NCI-H748 treated with DMSO at 0.1 percent for 48 hours (cell line): ENCODE results near the gene BANF2.

Source experiments
- DNase-seq: peaks from one replicate; lab custom pipeline; 2025; lab: John Stamatoyannopoulos, UW

BANF2 gene

DNA sequence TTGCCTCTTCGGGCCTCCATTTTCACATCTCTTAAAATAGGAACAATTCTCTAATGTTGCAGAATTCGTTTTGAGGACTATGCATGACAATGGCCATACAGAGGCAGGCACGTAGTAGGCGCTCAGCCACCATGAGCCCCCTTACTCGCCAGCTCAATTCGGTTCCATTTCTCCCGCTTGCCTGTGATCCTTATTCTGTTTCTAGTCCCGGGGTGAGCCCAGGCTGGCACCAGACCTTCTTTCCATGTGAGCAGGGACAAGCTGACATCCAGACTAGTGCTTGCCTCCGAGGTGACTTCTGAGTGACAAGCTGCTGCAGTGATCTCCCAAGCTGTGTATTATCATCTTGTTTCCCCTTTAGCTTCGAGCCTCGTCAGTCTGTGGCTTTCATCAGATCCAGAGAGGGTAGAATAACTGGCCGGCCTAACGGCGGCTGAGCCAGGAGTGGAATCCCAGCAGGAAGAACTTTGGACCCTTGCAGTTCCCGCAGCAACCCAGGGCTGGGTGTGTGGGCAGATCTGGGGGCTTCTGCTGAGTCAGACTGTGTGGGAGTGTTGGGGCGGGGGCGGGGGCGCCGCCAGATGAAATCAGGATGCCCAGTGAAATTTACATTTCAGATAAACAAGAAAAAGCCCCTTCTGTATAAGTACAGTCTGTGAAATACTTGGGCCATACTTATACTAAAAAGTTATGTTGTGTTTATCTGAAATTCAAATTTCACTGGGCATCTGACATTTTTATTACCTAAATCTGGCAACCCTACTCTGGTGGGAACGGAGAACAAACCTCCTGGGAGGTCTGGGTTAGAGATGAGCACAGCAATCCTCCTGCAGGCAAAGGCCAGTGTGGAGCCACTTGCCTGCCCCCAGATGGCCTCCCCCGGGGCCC, 10.9 kb downstream of the BANF2 start:
- DNase-seq: no peak

DNA sequence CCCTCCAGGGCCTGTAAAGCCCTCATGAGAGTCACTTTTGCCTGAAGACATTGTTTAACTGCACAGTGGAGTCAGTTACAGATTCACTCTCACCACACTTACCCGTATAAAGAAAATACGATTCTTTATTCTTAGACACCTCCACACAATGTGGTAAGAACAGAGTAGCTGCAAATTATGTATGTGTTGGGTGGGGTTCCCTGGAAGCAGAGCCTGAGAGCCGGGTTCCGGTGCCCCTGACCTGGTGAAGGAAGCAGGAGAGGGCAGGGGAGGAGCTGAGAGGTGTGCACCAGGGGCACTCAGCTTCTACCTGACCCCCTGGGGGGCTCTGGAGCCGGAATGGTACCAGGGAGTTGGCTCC, 11.5 kb downstream of the BANF2 start:
- no peak for DNase-seq

DNA sequence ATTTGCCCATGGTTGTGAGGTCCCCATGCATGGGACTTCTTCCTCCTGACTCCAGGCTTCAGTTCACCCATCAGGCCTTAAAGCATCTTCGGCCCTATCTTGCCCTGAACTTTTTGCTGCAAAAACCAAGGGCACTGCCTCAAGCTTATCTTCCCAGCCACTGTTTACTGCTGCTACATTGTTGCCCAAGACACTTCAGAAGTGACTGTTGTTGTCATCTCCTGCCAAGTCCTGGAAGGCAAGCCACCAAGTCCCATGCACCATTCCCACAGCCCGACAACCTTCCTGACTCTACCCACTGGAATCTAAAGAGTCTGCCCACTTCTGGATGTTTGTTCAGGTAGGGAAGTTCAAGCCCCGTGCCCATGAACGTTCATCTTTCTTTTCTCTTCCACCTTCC, 12.4 kb downstream of the BANF2 start:
- DNase-seq: no peak

DNA sequence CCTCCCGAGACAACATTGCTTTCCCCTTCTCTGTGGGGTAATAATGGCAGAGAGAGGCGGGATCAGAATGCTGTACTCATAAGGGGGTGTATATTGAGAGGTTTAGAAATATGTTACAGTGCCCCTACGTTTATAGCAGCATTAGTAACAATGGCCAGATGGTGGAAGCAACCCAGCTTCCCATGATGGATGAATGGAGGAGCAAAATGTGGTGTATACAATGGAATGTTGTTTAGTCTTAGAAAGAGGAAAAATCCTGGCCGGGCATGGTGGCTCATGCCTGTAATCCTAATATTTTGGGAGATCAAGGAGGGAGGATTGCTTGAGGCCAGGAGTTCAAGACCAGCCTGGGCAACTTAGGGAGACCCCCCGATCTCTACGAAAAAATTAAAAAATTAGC, 12.9 kb downstream of the BANF2 start:
- DNase-seq: no peak

DNA sequence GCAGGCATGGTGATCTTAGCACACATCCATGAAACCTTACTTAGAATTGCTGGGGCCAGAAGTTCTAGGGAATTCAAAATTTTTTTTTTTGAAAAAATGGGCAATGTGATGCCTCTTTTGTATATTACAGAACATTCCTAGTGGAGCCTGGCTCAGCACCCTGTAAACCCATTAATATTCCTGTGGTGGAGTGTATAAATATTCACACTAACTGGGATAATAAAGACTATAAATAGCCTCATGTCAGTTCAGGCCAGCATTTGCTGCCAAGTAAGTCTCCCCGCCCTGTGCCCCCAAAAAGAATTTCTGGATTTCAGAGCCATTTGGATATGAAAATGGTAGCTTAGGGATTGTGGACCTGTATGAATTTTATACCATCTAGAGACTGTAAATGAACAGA, 14.8 kb downstream of the BANF2 start:
- DNase-seq: no peak

DNA sequence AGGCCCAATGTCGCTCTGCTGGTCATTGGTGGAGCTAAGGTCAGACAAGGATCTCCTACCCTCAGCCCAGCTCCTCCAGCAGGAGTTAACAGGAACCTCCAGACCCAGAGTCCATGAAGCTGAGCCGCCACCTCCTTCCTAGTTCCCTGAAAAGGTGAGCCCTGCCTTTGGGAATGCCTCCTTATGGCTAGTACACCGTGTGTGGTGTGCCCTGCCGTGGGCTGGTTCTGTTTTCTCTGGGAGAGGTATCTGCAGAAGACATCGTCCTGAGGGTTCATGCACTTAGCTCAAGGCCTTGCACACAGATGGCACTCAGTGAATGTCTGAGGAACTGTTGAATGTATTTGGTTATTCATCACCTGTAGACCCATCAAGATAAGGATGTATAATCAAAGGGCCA, 15.3 kb downstream of the BANF2 start:
- no peak for DNase-seq

DNA sequence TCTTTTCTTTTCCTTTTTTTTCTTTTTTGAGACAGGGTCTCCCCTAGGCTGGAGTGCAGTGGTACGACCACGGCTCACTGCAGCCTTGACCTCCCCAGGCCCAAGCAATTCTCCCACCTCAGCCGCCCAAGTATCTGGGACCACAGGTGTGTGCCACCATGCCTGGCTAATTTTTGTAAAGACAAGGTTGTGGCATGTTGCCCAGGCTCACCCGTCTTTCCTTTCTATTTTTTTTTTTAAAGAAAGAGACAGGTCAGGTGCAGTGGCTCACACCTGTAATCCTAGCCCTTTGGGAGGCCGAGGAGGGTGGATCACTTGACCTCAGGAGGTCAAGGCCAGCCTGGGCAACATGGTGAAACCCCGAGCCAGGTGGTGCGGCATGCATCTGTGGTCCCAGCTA, 16.6 kb downstream of the BANF2 start:
- DNase-seq: no peak

DNA sequence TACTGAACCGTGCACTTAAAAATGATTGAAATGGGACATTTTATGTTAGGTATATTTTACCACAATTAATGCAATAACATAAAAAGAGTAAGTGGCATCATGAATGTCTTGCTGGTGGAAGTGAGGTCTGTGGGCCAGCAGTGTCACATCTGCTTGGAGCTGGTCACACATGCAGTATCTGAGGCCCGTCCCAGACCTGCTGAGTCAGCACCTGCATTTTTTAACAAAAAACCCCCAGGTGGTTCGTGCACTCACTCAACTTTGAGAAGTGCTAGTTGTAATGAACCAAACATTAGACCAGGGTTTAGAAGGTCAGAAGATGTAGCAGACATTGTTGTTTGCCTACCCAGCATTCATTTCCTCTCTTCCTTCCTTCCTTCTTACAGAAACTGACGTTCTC, 21.0 kb downstream of the BANF2 start:
- no peak for DNase-seq

DNA sequence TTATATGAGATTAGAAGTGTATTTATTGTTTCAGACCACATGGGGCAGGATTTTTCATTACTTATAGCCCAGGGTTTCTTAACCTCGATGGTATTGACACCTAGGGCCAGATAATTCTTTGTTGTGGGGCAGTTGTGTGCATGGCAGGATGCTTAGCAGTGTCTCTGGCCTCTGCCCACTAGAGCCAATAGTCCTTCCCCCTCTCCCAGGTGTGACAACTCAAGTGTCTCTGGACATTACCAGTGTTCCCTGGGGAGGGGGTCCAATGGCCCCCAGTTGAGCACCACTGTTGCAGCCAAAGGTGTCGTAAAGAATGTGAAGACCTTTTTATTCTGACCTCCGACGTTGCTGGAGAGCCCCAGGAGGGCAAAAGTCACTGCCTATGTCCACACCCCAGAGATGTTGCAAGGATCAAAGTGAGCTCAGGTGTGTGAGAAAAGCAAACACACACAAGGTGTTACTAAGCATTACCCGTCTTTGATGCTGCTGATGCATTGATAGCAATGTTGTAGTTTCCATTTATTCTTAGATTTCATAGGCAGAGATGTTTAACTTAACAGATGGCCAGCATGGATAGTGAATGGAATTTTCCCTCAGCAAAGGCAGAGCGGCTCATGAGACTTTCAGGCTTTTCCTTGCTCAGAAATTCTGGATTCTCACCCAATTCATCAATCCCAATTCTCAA, 22.2 kb downstream of the BANF2 start:
- DNase-seq: no peak

DNA sequence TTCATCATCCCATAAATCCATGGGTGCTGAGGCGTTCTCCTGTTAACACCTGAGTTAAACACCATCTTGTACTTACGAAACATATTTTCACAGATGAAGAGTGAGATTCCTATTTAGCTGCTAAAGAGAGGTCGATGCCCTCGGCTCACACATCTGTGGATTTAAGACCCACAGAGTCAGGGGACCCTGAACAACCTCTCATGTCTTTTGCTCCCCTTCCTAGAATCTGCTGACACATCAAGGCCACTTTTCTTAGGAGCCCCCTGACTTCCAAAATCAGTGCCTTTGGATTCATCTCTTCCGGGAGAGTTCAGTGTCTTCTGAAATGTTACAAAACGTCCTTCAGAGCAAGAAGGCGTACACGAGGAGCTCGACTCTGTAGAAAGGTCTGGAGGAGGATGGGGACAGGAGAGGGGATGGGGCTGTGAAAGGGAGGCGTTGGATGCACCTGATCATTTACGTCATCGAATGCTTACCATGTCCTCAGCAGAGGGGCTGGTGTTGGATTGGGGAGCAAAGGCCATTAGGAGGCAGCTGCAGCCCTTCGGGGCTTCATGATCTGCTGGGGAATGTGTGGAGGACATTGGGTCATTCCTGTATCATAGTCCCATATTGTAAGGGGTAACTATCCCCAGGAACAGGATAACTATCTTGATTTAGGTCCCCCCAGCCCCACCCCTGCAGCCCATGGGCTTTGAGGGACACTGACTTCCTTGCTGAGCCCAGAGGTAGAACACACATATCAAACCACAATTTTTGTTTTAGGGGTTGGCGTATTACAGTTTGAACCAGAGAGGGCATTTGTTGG, 22.9 kb downstream of the BANF2 start:
- DNase-seq: no peak

DNA sequence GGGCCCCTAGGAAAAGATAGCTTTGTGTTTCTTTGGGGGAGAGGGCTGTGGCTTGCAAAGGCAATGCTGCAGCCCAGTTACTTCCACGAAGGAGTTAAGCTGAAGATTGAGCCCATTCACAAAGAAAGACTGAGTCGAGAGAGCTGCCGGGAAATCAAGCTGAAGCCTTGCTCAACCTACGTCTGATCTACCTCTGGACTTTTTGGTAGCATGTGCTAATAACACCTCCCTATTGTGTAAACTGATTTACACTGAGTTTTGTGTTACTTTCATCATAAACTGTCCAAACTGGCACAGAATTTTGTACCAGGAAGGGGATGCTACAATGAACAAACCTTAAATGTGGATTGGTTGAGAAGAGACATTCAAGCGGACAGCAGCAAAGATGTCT, 23.5 kb downstream of the BANF2 start:
- DNase-seq: no peak

DNA sequence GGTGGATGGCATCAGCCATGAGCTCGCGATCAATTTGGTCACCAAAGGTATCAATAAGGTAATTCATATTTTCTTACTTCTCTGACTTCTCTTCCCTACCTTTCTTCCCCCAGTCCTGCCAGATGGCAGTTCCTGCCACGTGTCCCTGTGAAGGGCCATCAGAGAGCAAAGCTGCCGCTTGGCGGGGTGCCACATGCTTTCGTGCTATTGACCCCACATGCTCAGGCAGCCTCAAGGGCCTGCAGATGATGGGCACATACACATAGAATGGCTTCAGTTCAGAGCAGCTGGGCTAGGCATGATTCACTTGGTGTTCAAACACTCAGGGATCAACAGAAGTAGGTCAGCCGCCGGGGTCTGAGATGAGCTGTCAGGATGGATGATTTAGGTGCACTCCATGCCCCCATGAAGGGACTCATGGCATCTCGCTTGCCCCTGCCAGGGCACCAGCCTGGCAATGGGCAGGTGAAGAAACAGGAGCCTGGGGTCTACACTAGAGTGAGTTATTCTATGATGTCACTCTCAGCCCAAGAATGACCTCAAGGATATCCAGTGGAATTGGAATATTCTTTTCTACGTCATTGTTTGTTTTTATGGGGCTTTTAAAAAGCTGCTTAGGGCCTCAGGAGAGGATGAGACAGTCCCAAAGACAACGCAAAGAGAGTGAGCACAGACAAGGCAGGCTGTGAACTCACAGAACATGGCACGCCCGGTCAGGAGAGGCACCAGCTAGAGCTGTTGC, 25.5 kb downstream of the BANF2 start:
- DNase-seq: no peak

DNA sequence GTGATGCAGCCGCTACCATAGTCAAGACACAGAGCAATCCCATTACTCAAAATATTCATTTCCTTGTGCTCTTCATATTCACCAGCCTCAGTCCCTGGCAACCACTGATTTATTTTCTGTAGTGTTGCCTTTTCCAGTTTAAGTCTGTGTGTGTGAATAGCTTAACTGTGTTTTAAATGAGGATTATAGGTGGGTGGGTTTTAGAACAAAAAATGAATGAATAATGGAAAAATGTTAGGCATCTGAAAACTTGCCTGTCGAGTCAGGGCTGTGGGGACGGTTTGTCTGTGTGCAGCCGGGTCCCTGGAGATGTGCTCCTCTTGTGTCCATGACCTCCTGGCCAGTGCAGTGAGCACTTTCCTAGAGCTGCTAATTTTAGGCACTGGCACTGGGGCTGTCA, 27.1 kb downstream of the BANF2 start:
- no peak for DNase-seq

DNA sequence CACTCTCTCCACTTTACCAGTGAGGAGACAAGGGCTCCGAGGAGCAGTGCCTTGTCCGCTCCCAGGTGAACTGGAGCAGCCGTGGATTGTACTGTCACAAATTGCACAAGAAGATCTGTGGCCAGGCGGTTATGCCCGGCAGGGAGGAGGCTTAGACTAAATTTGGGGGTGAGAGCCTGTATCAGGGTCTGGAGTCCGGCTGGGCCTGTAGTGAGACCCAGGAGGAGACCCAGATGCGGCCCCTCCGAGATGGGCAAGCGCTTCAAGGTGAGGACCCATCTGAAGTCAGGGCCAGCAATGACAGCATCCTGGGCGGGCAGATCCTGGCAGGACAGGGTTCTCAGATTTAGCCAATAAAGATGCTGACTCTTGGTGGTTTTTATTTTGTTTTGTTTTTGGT, 27.6 kb downstream of the BANF2 start:
- DNase-seq: no peak

DNA sequence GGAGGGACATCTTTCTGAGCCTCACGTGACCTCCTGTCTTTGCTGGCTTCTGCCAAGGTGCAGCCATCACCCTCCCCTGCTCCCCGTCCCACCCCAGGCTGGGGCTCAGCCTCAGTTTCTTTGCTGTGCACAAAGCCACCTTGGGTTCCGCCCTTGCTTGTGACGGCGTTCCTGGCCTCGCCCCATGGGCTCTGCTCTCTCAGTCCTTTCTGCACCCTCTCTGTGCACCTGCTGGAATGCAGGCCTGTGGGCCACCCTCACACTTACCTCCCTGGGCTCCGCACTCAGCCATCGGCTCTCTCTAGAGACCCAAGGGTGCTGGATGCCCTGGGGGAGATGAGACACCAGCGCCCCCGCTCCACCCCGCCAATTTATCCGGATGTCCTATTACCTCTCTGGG, 28.3 kb downstream of the BANF2 start:
- DNase-seq: no peak

DNA sequence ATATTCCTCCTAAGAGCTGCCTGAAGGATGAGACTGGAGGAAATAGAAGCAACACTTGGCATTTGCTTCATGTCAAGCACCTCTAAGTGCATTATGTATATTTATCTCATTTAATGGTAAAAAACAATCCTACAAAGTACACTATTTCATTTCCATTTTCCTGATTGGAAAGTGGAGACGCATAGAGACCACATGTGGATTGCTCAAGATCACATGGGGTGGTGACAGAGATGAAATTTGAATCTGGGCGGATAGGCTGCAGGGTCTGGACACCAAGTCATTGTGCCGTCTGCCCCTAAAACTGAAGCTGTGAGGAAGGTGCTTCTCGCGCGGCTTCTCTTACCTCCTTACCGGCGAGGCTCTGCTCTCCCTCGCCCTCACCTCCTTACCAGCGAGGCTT, 30.3 kb downstream of the BANF2 start:
- no peak for DNase-seq

DNA sequence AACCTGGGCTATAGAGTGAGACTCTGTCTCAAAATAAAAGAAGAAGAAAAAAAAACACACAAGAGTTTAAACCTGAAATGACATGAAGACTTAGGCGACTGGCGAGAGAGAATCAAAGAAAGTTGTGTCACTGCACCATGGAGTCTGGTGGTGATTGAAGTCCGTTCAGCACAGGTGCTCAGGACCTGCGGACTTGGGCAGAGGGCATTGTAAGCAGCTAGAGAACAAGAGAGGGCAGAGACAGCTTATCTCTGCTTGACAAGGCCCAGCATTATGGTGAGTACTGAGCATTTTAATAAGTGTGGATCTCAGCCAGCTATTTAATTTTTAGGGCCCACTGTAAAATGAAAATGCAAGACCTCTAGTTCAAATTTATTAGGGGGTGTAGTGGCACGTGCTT, 31.5 kb downstream of the BANF2 start:
- no peak for DNase-seq

DNA sequence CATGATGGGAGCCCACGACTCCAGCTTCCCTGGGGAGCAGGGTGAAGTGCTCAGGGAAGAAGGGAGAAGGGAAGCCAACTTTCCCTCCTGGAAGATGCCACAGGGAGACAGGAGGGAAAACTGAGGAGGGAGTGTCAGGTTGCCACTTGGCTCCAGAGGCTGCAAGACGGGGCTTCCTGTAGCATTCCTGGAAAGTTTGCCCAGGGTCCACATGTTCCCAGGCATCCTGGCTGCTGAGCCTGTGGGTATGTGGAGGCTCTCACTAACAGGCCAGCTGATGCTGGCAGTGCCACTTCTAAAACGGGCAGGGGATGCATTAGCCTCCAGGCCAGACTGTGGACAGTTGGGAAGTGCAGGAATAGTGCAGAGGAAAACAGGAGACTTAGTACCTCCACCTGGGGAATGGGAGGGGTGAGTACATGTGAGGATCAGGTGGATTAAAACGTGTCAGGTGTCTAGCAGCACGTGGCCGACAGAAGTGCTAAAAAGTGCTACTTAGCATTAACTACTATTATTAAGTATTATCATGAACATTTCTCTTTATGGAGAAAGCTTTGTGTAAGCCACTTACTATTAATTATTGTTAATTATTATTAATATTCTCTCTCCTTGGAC, 33.2 kb downstream of the BANF2 start:
- DNase-seq: no peak

DNA sequence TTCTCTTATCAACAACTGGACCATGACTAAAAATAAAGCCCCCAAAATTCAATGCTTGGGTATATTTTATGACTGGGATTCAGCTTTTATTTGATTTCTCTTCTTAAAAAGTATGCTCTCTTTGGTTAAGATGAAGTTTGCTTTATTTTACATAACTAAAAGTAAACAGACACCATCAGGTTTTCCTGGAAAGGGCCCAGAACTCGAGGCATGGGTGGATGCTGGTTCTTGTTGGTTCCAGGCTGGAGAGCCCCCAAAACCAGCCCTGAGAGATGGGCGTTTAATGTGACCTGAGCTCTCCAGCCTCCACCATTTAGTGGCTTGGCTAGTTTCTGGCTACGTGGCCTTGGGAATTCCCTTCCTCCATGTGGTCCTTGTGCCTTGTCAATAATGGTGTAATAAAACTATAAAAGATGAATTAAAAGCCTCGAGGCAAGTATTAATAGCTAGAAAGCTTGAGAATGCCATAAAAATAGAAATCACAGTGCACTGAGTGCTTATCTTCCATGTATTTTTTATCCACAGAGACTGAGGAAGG, 34.1 kb downstream of the BANF2 start:
- no peak for DNase-seq

DNA sequence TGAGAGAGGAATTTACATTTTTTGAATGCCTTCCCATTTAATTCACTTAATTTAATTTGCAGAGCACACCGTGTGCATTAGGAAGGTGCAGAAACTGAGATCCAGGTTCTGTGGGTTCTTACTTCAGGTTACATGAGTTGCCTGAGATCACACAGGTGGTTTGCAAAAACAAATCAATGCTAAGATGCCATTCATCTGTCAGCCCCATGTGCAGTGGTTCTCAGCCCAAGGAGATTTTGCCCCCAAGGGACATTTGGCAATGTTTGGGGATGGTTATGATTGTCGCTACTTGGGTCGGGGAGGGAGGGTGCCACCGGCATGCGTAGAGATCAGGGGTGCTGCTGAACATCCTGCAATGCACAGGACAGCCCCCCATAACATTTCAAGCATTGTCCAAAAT, 34.6 kb downstream of the BANF2 start:
- DNase-seq: no peak

DNA sequence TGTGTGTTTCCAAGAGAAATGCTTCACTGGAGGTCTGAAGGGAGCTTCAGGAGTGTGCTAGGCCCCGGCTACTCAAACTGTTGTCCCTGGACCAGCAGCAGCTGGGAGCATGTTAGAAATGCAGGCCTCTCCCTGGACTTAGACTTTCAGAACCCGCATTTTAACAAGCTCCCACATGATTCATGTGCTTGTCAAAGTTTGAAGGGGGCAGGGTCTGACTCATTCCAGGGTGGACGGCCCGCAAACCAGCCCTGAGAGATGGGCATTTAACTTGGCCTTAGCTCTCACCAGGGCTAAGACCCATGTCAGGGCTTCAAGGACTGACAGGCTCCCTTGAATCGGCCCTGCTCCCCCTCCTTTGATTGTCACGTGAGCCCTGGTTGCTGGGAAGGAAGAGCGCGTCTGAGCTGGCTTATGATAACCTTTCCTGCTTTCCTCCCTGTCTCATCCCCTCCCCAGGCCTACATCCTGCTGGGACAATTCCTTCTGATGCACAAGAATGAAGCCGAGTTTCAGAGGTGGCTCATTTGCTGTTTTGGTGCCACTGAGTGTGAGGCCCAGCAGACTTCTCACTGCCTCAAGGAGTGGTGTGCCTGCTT, 35.5 kb downstream of the BANF2 start:
- DNase-seq: no peak
